Measurements from ENCODE around the gene PPP4R2.

The PPP4R2 gene

DNA sequence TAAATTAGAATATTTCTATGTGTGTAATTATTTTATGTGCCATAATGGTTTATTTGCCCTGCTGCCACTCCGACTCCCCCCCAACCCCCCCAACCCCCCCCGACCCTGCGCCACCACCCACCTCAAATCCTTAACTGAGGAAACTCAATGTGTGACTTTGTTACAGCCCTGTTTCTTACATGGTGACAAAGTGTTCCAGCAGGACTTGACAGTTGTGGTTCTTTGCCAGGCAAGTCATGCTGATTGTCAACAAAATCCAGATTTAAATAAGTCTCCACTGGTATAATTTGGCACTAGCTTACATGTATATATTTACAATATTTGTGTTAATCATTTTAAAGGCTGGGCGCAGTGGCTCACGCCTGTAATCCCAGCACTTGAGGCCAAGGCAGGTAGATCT is 72.6 kb downstream of the PPP4R2 start:
- DNase-seq (ENCODE audit: low read depth in 1 of 2, low spot score in 1 of 2): no peak

DNA sequence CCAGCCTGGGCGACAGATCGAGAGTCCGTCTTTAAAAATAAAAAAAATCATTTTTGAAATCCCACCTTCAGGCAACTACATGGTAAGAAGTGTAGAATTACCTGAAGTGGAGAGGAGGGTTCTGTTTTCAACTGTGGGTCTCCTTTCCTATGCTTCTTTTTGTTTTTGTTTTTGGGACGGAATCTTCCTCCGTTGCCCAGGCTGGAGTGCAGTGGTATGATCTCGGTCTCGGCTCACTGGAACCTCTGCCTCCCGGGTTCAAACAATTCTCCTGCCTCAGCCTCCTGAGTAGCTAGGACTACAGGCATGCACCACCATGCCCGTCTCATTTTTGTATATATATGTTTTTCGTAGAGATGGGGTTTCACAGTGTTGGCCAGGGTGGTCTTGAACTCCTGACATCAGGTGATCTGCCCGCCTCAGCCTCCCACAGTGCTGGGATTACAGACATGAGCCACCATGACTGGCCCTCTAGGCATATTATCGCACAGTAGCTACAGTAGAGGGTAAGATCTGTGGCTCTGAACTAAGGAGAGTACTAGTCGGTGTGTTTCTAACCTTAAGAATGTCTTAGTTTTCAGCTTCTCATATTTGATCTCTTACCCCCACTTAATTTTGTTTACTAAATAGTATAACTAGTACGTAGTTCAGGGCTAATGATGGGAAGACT is 73.3 kb downstream of the PPP4R2 start:
- no peak for DNase-seq (ENCODE audit: low read depth in 1 of 2, low spot score in 1 of 2)

DNA sequence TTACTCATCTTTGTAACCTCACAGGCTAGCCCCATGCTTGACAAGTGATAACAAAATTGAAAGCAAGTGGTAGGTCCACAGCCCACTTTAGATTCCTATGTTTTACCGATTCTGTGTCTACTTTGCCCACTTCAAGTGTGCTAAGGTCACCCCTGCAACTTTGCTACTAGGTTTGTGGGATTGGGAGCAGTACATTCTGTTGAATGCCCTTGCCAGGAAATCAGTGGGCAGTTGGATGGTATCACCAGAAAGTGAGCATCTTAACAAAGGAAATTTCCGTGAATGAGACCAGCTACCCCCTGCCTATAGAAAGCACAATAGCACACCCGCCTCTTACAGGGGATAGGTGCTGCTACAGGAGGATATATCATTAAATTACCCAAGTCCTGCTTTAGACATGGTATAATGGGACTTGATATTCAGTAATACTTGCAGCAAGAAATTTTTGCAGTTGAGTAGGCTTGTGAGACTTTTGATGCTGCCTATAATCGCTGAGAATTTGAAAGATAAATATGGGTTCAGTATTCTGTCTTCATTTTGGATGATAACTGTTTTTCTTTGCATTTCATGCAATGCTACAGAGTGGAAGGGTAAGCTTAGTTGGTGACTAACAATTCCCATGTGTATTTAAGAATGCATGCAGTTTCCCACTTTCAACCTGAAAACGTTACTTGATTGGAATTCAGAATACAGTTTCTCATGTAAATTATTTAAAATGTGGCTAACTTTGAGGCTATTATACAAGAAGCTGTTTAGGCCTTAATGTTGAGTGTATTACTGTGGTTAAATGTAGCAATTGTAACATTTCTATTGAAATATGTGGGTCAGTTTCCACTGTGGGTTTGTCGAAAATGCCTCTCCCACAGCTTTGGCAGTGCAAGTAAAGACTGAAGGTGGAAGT is 74.3 kb downstream of the PPP4R2 start:
- DNase-seq (ENCODE audit: low read depth in 1 of 2, low spot score in 1 of 2): no peak

GRCh38 chr3:73071952-73072351 is 75.3 kb downstream of the PPP4R2 start:
- no peak for DNase-seq (ENCODE audit: low read depth in 1 of 2, low spot score in 1 of 2)

DNA sequence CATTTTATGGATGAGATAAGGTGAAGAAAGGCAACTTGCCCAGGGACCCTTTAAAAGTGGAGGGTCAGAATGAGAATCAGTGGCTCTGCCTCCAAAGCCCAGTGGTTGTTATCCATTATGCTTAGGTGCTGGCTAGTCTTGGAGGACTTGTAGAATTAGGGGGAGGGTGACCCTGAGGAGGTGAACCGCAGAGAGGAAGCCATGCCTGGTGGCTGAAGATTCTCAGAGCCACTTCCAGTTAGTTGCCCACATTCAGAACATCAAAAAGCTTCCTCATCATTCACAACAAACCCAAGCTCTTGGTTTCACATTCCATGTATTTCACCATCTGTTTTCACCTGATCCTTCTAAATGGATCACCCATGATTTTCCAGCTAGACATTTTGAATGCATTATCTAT is 76.0 kb downstream of the PPP4R2 start:
- no peak for DNase-seq (ENCODE audit: low read depth in 1 of 2, low spot score in 1 of 2)

DNA sequence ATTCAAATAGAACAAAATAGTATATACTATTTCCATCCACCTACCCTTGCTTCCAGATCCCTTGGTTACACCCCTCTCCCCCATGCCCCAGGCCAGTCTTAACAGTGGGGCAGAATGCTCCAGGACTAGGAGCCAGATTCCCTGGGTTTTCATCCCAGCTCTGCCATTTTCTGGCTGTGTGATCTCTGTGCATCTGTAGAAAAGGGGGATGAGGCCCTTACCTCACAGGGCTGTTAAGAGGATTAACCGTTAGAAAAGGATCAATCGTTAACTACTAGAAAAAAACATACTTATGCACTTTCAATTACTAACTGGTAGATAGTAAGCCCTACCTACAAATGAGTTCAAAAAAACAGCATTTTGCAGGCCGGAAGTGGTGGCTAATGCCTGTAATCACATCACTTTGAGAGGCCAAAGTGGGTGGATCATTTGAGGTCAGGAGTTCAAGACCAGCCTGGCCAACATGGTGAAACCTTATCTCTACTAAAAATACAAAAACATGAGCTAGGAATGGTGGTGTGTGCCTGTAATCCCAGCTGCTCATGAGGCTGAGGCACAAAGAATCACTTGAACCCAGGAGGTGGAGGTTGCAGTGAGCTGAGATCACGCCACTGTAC is 76.6 kb downstream of the PPP4R2 start:
- no peak for DNase-seq (ENCODE audit: low read depth in 1 of 2, low spot score in 1 of 2)

GRCh38 chr3:73074781-73075180 is 78.2 kb downstream of the PPP4R2 start:
- no peak for DNase-seq (ENCODE audit: low read depth in 1 of 2, low spot score in 1 of 2)

DNA sequence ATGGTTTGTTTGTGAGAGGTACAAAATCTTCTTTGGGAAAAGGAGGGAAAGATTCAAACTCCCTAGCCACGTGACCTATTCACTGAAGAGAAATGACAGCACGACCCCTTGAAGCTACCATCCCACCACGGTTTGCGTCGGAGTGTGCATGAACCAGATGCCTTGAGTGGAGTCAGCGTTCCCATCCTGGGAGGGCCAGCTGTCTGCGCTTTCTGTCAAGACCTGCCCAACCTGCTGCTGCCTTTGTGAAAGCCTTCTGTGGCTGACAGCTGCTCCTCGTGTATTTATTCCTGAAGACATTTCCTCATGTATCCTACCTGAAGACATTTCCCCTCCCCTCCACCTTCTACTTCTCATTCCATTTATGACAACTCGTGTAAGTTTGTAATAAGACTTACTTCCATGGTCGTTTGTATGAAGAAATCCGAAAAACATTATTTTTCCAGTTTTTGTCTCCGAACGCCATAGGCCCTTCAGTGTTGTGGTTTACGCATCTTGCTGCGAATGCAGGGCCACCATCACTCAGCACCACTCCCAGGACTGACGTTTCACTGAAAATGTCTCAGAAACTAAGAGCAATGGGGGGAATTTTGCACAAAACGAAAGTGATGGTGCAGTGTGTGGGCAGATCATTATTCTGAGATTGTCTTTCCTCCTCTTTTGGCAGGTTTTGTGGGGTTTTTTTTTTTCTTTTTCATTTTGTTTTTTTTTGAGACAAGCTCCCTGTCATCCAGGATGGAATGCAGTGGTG is 83.8 kb downstream of the PPP4R2 start:
- DNase-seq (ENCODE audit: low read depth in 1 of 2, low spot score in 1 of 2): no peak

DNA sequence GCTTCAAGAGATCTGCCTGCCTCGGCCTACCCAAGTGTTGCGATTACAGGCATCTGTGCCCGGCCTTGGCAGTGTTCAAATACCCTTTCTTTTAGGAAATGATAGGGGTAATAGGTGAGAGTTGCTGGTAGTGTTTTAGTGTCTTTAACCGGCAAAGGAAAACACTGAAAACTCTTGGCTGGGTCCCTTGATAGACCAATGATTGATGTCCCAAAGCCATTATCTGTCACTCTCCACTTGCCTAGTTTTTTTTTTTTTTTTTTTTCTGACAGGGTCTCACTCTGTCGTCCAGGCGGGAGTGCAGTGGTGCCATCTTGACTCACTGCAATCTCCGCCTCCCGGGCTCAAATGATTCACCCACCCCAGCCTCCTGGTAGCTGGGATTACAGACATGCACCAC is 84.5 kb downstream of the PPP4R2 start:
- DNase-seq (ENCODE audit: low read depth in 1 of 2, low spot score in 1 of 2): no peak

DNA sequence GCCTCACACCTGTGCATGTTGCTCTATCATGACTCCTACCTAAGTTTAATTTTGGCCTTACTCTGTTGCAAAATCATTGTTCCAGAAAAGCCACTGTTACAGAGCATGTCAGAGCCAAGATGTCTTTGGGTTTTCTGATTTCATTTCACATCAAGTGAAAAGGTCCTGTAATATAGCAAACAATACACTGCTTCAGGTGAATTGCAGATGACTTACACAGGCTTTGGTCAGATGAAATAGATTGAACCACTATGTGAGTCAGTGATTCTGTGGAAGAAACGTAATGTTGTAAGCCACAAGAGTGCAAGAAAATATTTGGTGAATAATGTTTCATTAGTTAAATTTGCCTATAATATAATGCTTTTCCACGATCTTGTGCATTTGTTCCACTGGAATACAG is 87.6 kb downstream of the PPP4R2 start:
- DNase-seq (ENCODE audit: low read depth in 1 of 2, low spot score in 1 of 2): no peak

- DNase-seq (ENCODE audit: low read depth in 1 of 2, low spot score in 1 of 2): peak in 1 of 2 donors; percentile 15
Measured at GRCh38 chr3:73086071-73086494, 89.5 kb downstream of the PPP4R2 start.

DNA sequence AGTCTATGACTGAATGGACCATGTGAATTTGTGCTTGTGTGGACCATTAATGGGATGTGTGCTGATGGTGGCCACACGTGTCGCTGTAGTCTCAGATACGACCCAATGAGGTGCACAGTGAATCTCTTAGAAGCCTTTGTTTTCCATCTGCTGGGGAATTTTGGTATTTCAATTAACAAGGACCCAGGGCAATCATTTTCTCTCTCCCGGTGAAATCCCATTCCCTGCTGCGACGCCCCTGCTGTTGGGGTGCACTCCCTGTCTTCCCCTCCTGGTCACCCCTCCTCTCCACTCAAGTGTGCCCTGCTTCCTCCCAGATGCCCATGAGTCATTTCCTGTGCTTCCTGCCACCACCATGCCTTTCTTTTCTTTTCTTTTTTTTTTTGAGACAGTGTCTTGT is 97.5 kb downstream of the PPP4R2 start:
- DNase-seq (ENCODE audit: low read depth in 1 of 2, low spot score in 1 of 2): no peak

GRCh38 chr3:73094951-73095350 is 98.3 kb downstream of the PPP4R2 start:
- DNase-seq (ENCODE audit: low read depth in 1 of 2, low spot score in 1 of 2): no peak

GRCh38 chr3:73096169-73096568 is 99.6 kb downstream of the PPP4R2 start:
- no peak for DNase-seq (ENCODE audit: low read depth in 1 of 2, low spot score in 1 of 2)

DNA sequence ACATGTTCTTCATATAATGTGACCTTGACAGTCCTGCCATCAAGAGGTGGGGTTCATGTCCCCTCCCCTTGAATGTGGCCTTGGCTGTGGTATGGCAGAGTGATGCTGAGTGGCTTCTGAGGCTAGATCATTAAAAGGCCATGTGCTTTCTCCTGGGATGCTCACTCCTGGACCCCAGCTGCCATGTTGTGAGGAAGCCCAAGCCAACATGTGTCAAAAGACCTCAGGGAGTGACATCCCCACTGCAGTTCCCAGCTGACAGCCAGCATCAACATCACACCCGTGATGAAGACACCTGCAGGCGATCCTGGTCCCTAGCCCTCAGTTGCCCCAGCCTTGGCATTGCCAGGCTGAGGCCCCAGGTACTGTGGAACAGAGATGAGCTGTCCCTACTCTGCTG is 101.4 kb downstream of the PPP4R2 start:
- DNase-seq (ENCODE audit: low read depth in 1 of 2, low spot score in 1 of 2): no peak

DNA sequence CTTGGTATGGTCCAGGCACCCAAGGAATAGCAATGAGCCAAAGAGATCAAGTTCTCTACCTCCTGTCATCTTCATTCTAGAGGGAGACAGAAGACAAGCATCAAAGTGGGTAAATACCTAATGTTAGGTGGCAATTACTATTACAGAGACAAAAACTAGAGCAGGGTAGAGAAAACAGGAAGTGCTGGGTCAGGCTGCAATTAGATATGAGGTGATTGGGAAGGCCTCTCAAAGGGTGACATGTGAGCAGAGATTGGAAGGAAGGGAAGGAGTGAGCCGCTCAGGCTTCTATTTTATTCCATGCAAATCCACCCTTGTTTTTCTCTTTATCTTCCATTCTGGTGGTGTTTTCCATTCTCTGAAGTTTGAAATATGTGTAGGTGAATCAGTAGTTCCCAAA is 102.3 kb downstream of the PPP4R2 start:
- no peak for DNase-seq (ENCODE audit: low read depth in 1 of 2, low spot score in 1 of 2)

GRCh38 chr3:73100741-73101559 is 104.3 kb downstream of the PPP4R2 start:
- DNase-seq (ENCODE audit: low read depth in 1 of 2, low spot score in 1 of 2): peak; percentile 58 to 59

DNA sequence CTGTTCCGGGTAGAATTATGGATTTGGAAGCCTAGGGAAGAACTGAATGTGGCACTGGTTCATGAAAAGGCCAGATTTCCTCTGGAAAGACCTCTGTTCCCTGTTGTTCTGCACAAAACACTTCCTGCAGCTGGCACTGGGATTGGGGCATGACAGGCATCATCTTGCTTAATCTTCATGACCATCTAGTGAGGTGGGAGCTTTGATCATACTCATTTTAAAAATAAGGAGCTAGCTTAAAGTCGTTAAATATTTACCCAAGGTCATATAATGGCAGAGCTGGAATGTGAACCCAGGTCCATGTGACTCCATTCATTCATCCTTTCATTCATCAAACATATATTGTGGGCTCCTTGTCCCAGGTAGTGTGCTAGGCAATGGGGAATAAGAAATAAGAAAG is 105.3 kb downstream of the PPP4R2 start:
- DNase-seq (ENCODE audit: low read depth in 1 of 2, low spot score in 1 of 2): no peak

- DNase-seq (ENCODE audit: low read depth in 1 of 2, low spot score in 1 of 2): no peak
Measured at GRCh38 chr3:73107215-73107614, 110.6 kb downstream of the PPP4R2 start.

DNA sequence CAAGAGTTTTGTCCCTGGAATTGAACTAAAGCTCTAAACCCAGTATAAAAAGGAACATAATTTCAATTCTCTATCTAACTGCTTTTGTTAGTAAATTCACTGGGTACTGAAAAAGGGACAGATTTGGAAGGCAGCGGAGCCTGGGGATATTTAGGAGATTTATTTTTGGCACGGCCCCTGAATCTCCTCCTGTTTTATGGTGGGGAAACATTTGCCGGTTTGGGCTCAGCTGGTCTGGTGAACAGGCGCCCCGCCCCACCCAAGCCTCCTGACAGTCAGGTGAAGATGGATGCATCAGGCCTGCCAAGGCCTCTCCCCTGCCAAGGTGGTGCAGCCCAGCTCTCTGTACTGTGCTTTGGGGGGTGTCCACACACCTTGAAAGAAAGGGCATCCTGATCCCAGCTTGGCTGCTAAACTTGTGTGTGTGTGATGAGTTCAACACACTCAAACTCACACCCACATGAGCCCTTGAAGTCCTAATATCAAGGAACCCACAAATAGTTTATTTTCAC is 111.1 kb downstream of the PPP4R2 start:
- DNase-seq (ENCODE audit: low read depth in 1 of 2, low spot score in 1 of 2): no peak

Data from activated T-helper 1 cell treated with anti-CD3 and anti-CD28 coated beads, Interleukin-2, amount 50 U/mL, for 16 hours (primary cell).